DND-41 (cell line): Measurements from ENCODE around the gene EPB41L4B.

Source experiments
- CTCF ChIP-seq: IDR thresholded peaks from 2 replicates; pipeline ENCODE4 v1.5.1; 2012; ENCODE audit warnings: borderline replicate concordance, low read length, moderate library complexity, mild to moderate bottlenecking; ENCODE audit not compliant: poor library complexity, severe bottlenecking; ENCODE audit errors: extremely low read depth
- EZH2 ChIP-seq: IDR thresholded peaks from 3 replicates; pipeline ENCODE4 v1.6.1; 2012; ENCODE audit warnings: borderline replicate concordance, low read depth, mild to moderate bottlenecking, moderate library complexity, low read length, inconsistent platforms; ENCODE audit not compliant: severe bottlenecking

- TF ChIP-seq CTCF = no peak
- TF ChIP-seq EZH2 = no peak
These were observed 22.0 kb upstream of the EPB41L4B start for GRCh38 chr9:109342878-109343277.
